ENCODE data around the gene RIOK1. TPM values are rescaled to one million over a fixed set of nuclear protein-coding genes. Genes with fewer than 3 reads are reported as not detected.
"Not testable (repeated sequence)": the region's sequence is repeated elsewhere in the genome, so short reads cannot be mapped to it uniquely, and the experiment has no call there.

RIOK1 gene
- 10 to 100 TPM; 35.8 to 36.5 TPM for total RNA-seq

- no peaks in the 10 kb centered on the region for H3K9me3 Mint-ChIP-seq
- H3K27ac Mint-ChIP-seq: peak within 1 kb of the TSS; percentile 98
- DNase-seq (ENCODE audit: low spot score in 2 of 2) (peak; percentile 94 to 95), ATAC-seq (peak; percentile 95 to 98)
- peaks cover 12 to 34% of the 10 kb centered on the region in 2 donors for H3K36me3 Mint-ChIP-seq
Measured at GRCh38 chr6:7389451-7390225, at the start of gene RIOK1, which contains the start of gene CAGE1. Gene RIOK1 (plus strand): TSS chr6:7389808. CDS start chr6:7390003, 195 bp downstream. Gene CAGE1 (minus strand): TSS chr6:7389742. CDS start chr6:7387173, 2,569 bp downstream.

- DNase-seq (ENCODE audit: low spot score in 2 of 2) (no peak), ATAC-seq (no peak)
- Mint-ChIP-seq H3K9me3 (no peaks in the 10 kb centered on the region), H3K36me3 (no peaks in the 10 kb centered on the region), H3K27ac (no peak overlapping the region)
Measured at GRCh38 chr6:7341271-7341670, 48.3 kb upstream of the RIOK1 start.

GRCh38 chr6:7341989-7342742 lies 47.4 kb upstream of the RIOK1 start:
- Mint-ChIP-seq H3K9me3 (no peaks in the 10 kb centered on the region), H3K36me3 (no peaks in the 10 kb centered on the region), H3K27ac (no peak overlapping the region)
- DNase-seq (ENCODE audit: low spot score in 2 of 2) (no peak), ATAC-seq (peak; percentile 41 to 59)

- no peaks in the 10 kb centered on the region for H3K36me3 Mint-ChIP-seq
- H3K9me3 Mint-ChIP-seq: no peaks in the 10 kb centered on the region
- no peak overlapping the region for H3K27ac Mint-ChIP-seq
- DNase-seq (ENCODE audit: low spot score in 2 of 2) (no peak), ATAC-seq (no peak)
Measured at GRCh38 chr6:7343546-7344475, 45.8 kb upstream of the RIOK1 start.

- H3K36me3 Mint-ChIP-seq, H3K27ac Mint-ChIP-seq: not testable (repeated sequence)
Measured at GRCh38 chr6:7344773-7345450, 44.7 kb upstream of the RIOK1 start.

GRCh38 chr6:7347551-7347997 lies 42.0 kb upstream of the RIOK1 start:
- H3K9me3 Mint-ChIP-seq; H3K36me3 Mint-ChIP-seq; ATAC-seq; DNase-seq (ENCODE audit: low spot score in 2 of 2); H3K27ac Mint-ChIP-seq: not testable (repeated sequence)

More at GRCh38 chr6:7344773-7345450, 44.7 kb upstream of the RIOK1 start:
- not testable (repeated sequence) for DNase-seq (ENCODE audit: low spot score in 2 of 2); H3K9me3 Mint-ChIP-seq
- ATAC-seq: peak in 1 of 2 donors; percentile 31

- H3K36me3 Mint-ChIP-seq; DNase-seq (ENCODE audit: low spot score in 2 of 2); ATAC-seq; H3K9me3 Mint-ChIP-seq; H3K27ac Mint-ChIP-seq: not testable (repeated sequence)
Measured at GRCh38 chr6:7350591-7350990, 39.0 kb upstream of the RIOK1 start.

- not testable (repeated sequence) for ATAC-seq
Measured at GRCh38 chr6:7351916-7352315, 37.7 kb upstream of the RIOK1 start.

GRCh38 chr6:7367408-7367807 lies 22.2 kb upstream of the RIOK1 start:
- no peak overlapping the region for H3K27ac Mint-ChIP-seq
- no peaks in the 10 kb centered on the region for H3K36me3 Mint-ChIP-seq
- ATAC-seq (no peak), DNase-seq (ENCODE audit: low spot score in 2 of 2) (no peak)
- H3K9me3 Mint-ChIP-seq: no peaks in the 10 kb centered on the region

More at GRCh38 chr6:7351916-7352315, 37.7 kb upstream of the RIOK1 start:
- not testable (repeated sequence) for H3K9me3 Mint-ChIP-seq; H3K27ac Mint-ChIP-seq; DNase-seq (ENCODE audit: low spot score in 2 of 2); H3K36me3 Mint-ChIP-seq

- H3K27ac Mint-ChIP-seq: peak overlapping the region in 1 of 2 donors; percentile 81
- no peaks in the 10 kb centered on the region for H3K36me3 Mint-ChIP-seq
- ATAC-seq: no peak
Measured at GRCh38 chr6:7373739-7374138, 15.9 kb upstream of the RIOK1 start.

GRCh38 chr6:7377961-7378360 lies 11.6 kb upstream of the RIOK1 start:
- ATAC-seq: no peak
- no peaks in the 10 kb centered on the region for H3K9me3 Mint-ChIP-seq
- H3K27ac Mint-ChIP-seq: no peak overlapping the region
- no peaks in the 10 kb centered on the region for H3K36me3 Mint-ChIP-seq
- no peak for DNase-seq (ENCODE audit: low spot score in 2 of 2)

More at GRCh38 chr6:7373739-7374138, 15.9 kb upstream of the RIOK1 start:
- H3K9me3 Mint-ChIP-seq: no peaks in the 10 kb centered on the region
- DNase-seq (ENCODE audit: low spot score in 2 of 2): no peak

GRCh38 chr6:7378740-7379139 lies 10.9 kb upstream of the RIOK1 start:
- Mint-ChIP-seq H3K36me3 (no peaks in the 10 kb centered on the region), H3K27ac (no peak overlapping the region), H3K9me3 (no peaks in the 10 kb centered on the region)
- DNase-seq (ENCODE audit: low spot score in 2 of 2) (no peak), ATAC-seq (no peak)

- DNase-seq (ENCODE audit: low spot score in 2 of 2) (no peak), ATAC-seq (no peak)
- H3K27ac Mint-ChIP-seq: no peak overlapping the region
- no peaks in the 10 kb centered on the region for H3K36me3 Mint-ChIP-seq
- H3K9me3 Mint-ChIP-seq: no peaks in the 10 kb centered on the region
Measured at GRCh38 chr6:7381092-7381491, 8.5 kb upstream of the RIOK1 start.

GRCh38 chr6:7389162-7389450 lies 502 bp upstream of the RIOK1 start:
- DNase-seq (ENCODE audit: low spot score in 2 of 2) (peak in 1 of 2 donors; percentile 82), ATAC-seq (peak in 1 of 2 donors; percentile 75)
- peak overlapping the region; percentile 98 for H3K27ac Mint-ChIP-seq
- peaks cover 8 to 34% of the 10 kb centered on the region in 2 donors for H3K36me3 Mint-ChIP-seq
- no peaks in the 10 kb centered on the region for H3K9me3 Mint-ChIP-seq

- Mint-ChIP-seq H3K9me3 (no peaks in the 10 kb centered on the region), H3K27ac (peak overlapping the region; percentile 98), H3K36me3 (peaks cover 16 to 34% of the 10 kb centered on the region in 2 donors)
- peak in 1 of 2 donors; percentile 22 for ATAC-seq
- DNase-seq (ENCODE audit: low spot score in 2 of 2): no peak
Measured at GRCh38 chr6:7390226-7390878, 744 bp downstream of the RIOK1 start.

Measured in activated naive CD4-positive, alpha-beta T cell treated with anti-CD3 and anti-CD28 coated beads, Interleukin-2, amount 50 U/mL, for 72 hours (primary cell).